Parathyroid adenoma (tissue), 2 donors: ENCODE data around the gene GNS.

ENCODE experiments used
- H2AFZ ChIP-seq: fragments of 300-600 bp; sonication (generic); one replicate; pipeline ENCODE4 v1.7.0; 2017; ENCODE audit warnings: antibody characterized with exemption, mild to moderate bottlenecking
- H3K27ac ChIP-seq: fragments of 300-600 bp; sonication (generic); one replicate; pipeline ENCODE4 v1.7.0; 2017
- H3K27me3 ChIP-seq: fragments of 300-600 bp; sonication (generic); one replicate; pipeline ENCODE4 v1.7.0; 2017; ENCODE audit warnings: low read length; ENCODE audit not compliant: control insufficient read depth, insufficient read depth
- H3K36me3 ChIP-seq: fragments of 300-600 bp; sonication (generic); one replicate; pipeline ENCODE4 v1.7.0; 2017; ENCODE audit warnings: low read length; ENCODE audit not compliant: control insufficient read depth, insufficient read depth
- H3K4me1 ChIP-seq: fragments of 300-600 bp; sonication (generic); one replicate; pipeline ENCODE4 v1.7.0; 2017; ENCODE audit warnings: control low read depth
- H3K4me2 ChIP-seq: fragments of 300-600 bp; sonication (generic); one replicate; pipeline ENCODE4 v1.7.0; 2017; ENCODE audit warnings: low read length
- H3K4me3 ChIP-seq: fragments of 300-600 bp; sonication (generic); one replicate; pipeline ENCODE4 v1.7.0; 2017; ENCODE audit warnings: low read depth, low read length
- H3K79me2 ChIP-seq: fragments of 300-600 bp; sonication (generic); one replicate; pipeline ENCODE4 v1.7.0; 2017; ENCODE audit warnings: control low read depth
- H3K9ac ChIP-seq: fragments of 300-600 bp; sonication (generic); one replicate; pipeline ENCODE4 v1.7.0; 2017; ENCODE audit warnings: mild to moderate bottlenecking
- H3K9me3 ChIP-seq: fragments of 300-600 bp; sonication (generic); one replicate; pipeline ENCODE4 v1.7.0; 2017; ENCODE audit warnings: low read length; ENCODE audit not compliant: control insufficient read depth
- CTCF ChIP-seq: fragments of 300-600 bp; sonication (generic); IDR thresholded peaks from one replicate; pipeline ENCODE4 v1.7.0; 2017; ENCODE audit warnings: antibody characterized with exemption, mild to moderate bottlenecking
- donor health status: primary hyperparathyroidism.

The GNS gene

DNA sequence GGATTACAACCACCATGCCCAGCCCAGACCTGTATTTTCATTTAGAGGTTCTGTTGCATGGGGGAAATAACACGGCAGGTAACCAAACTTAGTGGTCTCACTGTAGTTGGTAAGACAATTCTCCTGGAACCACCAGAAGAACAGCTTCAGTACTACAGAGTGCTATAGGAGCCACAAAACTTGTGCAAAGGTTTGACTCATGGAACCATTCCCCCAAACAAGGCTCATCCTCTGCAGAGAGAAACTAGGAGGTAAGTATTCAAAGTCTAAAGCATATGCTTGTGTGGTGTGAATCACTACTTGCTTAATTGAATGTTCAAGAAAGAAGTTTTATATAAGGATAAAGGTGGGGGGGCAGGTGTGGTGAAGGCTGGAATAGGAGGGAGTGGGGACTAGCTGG is 58.7 kb downstream of the GNS start:
- H3K27ac ChIP-seq, result no peak overlapping the region
- no peaks in the 10 kb centered on the region for H3K4me1 ChIP-seq
- H3K79me2 ChIP-seq, result no peaks in the 10 kb centered on the region

DNA sequence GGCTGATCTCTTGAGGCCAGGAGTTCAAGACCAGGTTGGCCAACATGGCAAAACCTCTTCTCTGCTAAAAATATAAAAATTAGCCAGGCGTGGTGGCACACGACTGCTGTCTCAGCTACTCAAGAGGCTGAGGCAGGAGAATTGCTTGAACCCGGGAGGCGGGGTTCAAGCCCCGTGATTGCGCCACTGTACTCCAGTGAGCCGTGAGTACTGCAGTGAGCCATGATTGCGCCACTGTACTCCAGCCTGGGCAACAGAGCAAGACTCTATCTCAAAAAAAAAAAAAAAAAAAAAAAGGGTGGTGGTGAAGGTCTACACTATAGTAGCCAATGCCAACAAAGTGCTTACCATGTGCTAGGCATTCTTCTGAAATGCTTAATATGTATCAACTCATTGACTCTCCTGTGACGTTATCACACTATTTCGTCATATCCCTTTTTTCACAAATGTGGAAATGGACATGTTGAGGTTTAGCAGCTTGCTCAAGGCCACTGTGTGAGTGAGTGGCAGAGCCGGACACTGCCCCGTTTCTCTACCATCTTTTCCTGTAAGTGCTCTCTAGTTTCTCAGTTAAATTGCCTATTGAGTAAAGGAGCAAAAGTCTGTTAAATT is 59.6 kb downstream of the GNS start:
- H3K4me1 ChIP-seq, result no peaks in the 10 kb centered on the region
- H3K27me3 ChIP-seq, result no peaks in the 10 kb centered on the region
- H3K79me2 ChIP-seq, result no peaks in the 10 kb centered on the region
- no peak overlapping the region for H3K9ac ChIP-seq
- H3K4me3 ChIP-seq, result no peak overlapping the region
- H3K36me3 ChIP-seq, result no peaks in the 10 kb centered on the region
- no peak overlapping the region for H3K4me2 ChIP-seq
- TF ChIP-seq CTCF, result no peak
- H3K9me3 ChIP-seq, result no peaks in the 10 kb centered on the region
- no peak overlapping the region for H2AFZ ChIP-seq
- H3K27ac ChIP-seq, result no peak overlapping the region

More for the DNA sequence above, 58.7 kb downstream of the GNS start:
- no peak overlapping the region for H3K4me3 ChIP-seq
- no peak overlapping the region for H3K9ac ChIP-seq
- H3K27me3 ChIP-seq, result no peaks in the 10 kb centered on the region
- H3K9me3 ChIP-seq, result no peaks in the 10 kb centered on the region
- no peaks in the 10 kb centered on the region for H3K36me3 ChIP-seq
- no peak overlapping the region for H3K4me2 ChIP-seq
- no peak for TF ChIP-seq CTCF
- H2AFZ ChIP-seq, result no peak overlapping the region

DNA sequence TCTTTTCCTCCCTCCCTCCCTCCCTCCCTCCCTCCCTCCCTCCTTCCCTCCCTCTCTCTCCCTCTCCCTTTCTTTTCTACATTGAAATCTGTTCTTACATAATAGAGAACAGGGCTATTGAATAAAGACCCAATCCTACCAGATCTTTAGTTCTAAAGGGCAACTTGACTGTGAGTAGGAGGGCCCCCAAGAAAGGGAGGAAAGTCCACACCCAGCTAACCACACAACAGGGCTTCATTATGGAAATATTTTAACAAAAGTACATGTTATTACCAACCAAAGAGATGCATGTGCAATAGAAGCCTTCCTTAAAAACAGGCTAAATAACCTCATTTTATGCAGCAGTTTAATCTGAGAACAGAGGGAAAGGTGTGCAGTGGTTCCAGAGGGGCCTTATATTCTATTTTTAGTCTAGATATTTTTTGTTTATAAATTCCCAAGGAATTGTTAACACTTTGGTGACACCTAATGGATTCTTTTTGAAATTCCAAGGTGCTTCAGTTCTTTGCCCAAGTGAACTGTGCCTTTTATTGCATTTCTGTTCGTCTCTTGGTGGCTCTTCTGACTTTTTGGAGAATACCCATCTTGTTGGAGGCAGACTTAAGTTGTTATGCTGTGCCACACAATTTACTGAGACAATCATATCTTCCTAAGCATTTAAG is 63.0 kb downstream of the GNS start:
- Histone ChIP-seq H3K4me1 (no peaks in the 10 kb centered on the region), H3K4me3 (no peak overlapping the region), H3K9me3 (no peaks in the 10 kb centered on the region), H3K9ac (no peak overlapping the region), H3K36me3 (no peaks in the 10 kb centered on the region), H3K27ac (no peak overlapping the region), H3K79me2 (no peaks in the 10 kb centered on the region), H3K4me2 (no peak overlapping the region), H2AFZ (no peak overlapping the region), H3K27me3 (no peaks in the 10 kb centered on the region)
- no peak for TF ChIP-seq CTCF

DNA sequence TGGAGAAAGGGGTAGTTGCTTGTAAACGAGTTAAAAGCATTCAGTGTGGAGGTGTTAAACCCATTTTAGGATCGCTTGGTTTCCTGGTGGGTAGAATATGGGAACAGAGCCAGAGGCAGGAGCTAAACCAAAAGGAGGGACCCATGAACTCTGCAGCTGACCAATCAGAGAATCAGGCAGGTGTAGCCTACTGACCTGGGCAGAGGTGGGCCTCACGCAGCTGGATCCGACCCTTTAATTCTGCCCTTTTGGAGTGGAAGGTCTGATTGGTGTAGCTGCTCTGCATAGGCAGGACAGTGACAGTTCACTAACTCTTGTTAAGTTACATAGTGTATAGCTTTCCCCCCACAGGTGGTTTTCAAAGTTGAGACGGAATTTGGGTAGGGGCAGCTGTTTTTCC is 63.7 kb downstream of the GNS start:
- no peak for TF ChIP-seq CTCF
- Histone ChIP-seq H3K4me2 (no peak overlapping the region), H3K27me3 (no peaks in the 10 kb centered on the region), H3K9me3 (no peaks in the 10 kb centered on the region), H3K9ac (no peak overlapping the region), H2AFZ (no peak overlapping the region), H3K4me1 (no peaks in the 10 kb centered on the region), H3K27ac (no peak overlapping the region), H3K4me3 (no peak overlapping the region), H3K36me3 (no peaks in the 10 kb centered on the region), H3K79me2 (no peaks in the 10 kb centered on the region)
